Esophagus squamous epithelium (tissue), 5 donors: Measurements from ENCODE around the gene SLC12A9. TPM values are rescaled to one million over a fixed set of nuclear protein-coding genes. Genes with fewer than 3 reads are reported as not detected.

Experiments
- DNase-seq: peaks from one replicate; lab custom pipeline; 2025; lab: John Stamatoyannopoulos, UW
- H3K27ac ChIP-seq, 4 donors: fragments of 200-600 bp; sonication (generic); one replicate each; pipeline ENCODE4 v1.5.1; 2016 to 2019; ENCODE audit warnings: mild to moderate bottlenecking in 1 of 4
- H3K27me3 ChIP-seq, 4 donors: fragments of 200-600 bp; sonication (generic); 1 replicate in 3 of 4; 2 replicates in 1 of 4; pipeline versions ENCODE4 v1.5.1 to v1.6.0; 2017 to 2021; ENCODE audit warnings: antibody characterized with exemption in 1 of 4
- H3K36me3 ChIP-seq, 3 donors: fragments of 200-600 bp; sonication (generic); one replicate each; pipeline ENCODE4 v1.5.1; 2016 to 2019
- H3K4me1 ChIP-seq, 3 donors: fragments of 200-600 bp; sonication (generic); one replicate each; pipeline ENCODE4 v1.5.1; 2017 to 2019
- H3K4me3 ChIP-seq, 4 donors: fragments of 200-600 bp; sonication (generic); 1 replicate in 3 of 4; 2 replicates in 1 of 4; pipeline ENCODE4 v1.5.1; 2016 to 2019; ENCODE audit warnings: mild to moderate bottlenecking in 2 of 4, moderate library complexity in 1 of 4
- H3K9me3 ChIP-seq, 3 donors: fragments of 200-600 bp; sonication (generic); one replicate each; pipeline ENCODE4 v1.5.1; 2016 to 2019
- CTCF ChIP-seq, 6 experiments: fragments of 450-650 bp in 4 of 6; fragments of 200-600 bp in 2 of 6; sonication (generic) in 2 of 6; IDR thresholded peaks; one replicate each; pipeline ENCODE4 v1.5.1; 2016 to 2019; ENCODE audit warnings: antibody characterized with exemption in 6 of 6, mild to moderate bottlenecking in 4 of 6, moderate library complexity in 4 of 6
- POLR2A ChIP-seq, 4 donors: fragments of 450-650 bp; IDR thresholded peaks; one replicate each; pipeline ENCODE4 v1.6.1; 2017; ENCODE audit warnings: antibody characterized with exemption in 4 of 4, mild to moderate bottlenecking in 4 of 4, moderate library complexity in 3 of 4
- whole genome bisulfite sequencing, 2 donors: methylation state at CpG; one replicate each; pipeline ENCODE4 v1.1.5; 2018; 5-methylcytosine and 5-hydroxymethylcytosine counted together
- intact Hi-C: fragments of 100-400 bp; cut with DNase I; formaldehyde crosslinking; loops from one replicate; pipeline ENCODE4 v1.15.0; 2022
- total RNA-seq, 4 donors: library from RNA; depleted of rRNA; stranded (reverse); fragments of >200 nt; gene quantifications; one replicate each; pipeline ENCODE4 v1.1.0, GENCODE V29; 2016
- donor health status: DM: yes; HTN: yes; CAD: no.

SLC12A9 gene
- total RNA-seq, 4 donors from 2014 or later, result 9.9 to 19.6 (median 17.3) TPM

GRCh38 chr7:100891568-100892247 is 39.2 kb downstream of the SLC12A9 start:
- intact Hi-C loops, result no loop called here
- Histone ChIP-seq H3K4me3 (peak overlapping the region in 2 of 4 donors; percentile 71 to 76), H3K4me1 (peaks cover 50 to 77% (median 57%) of the 10 kb centered on the region in 3 donors), H3K27ac (peak overlapping the region in 2 of 4 donors; percentile 98 to 99), H3K9me3 (no peaks in the 10 kb centered on the region), H3K36me3 (peaks cover 8 to 18% (median 16%) of the 10 kb centered on the region in 3 donors), H3K27me3 (peaks cover 9 to 43% (median 14%) of the 10 kb centered on the region in 4 donors)
- no peak for TF ChIP-seq CTCF (IDR thresholded peaks at IDR 0.05)
- no peak for TF ChIP-seq POLR2A (IDR thresholded peaks at IDR 0.05)
- no peak for DNase-seq
- 62 to 73% methylated on average over 8 of the region's 8 CpGs for WGBS, 2 donors

GRCh38 chr7:100892364-100893317 is 40.1 kb downstream of the SLC12A9 start:
- Histone ChIP-seq H3K27ac (no peak overlapping the region), H3K4me1 (peaks cover 47 to 76% (median 56%) of the 10 kb centered on the region in 3 donors), H3K9me3 (no peaks in the 10 kb centered on the region), H3K36me3 (peaks cover 0 to 9% (median 8%) of the 10 kb centered on the region in 3 donors), H3K27me3 (peaks cover 9 to 53% (median 15%) of the 10 kb centered on the region in 4 donors), H3K4me3 (no peak overlapping the region)
- TF ChIP-seq POLR2A (IDR thresholded peaks at IDR 0.05) (no peak), CTCF (IDR thresholded peaks at IDR 0.05) (no peak)
- DNase-seq, result no peak
- WGBS, 2 donors, result 83 to 86% methylated on average over 9 to 37 of the region's 44 CpGs
- intact Hi-C loops, result no loop called here

- peaks cover 39 to 69% (median 49%) of the 10 kb centered on the region in 3 donors for H3K4me1 ChIP-seq
- no peak overlapping the region for H3K27ac ChIP-seq
- intact Hi-C loops, result no loop called here
- H3K36me3 ChIP-seq, result peaks cover 0 to 3% (median 1%) of the 10 kb centered on the region in 3 donors
- H3K27me3 ChIP-seq, result peaks cover 9 to 60% (median 17%) of the 10 kb centered on the region in 4 donors
- no peak overlapping the region for H3K4me3 ChIP-seq
- no peak for DNase-seq
- 78 to 83% methylated on average over 1 to 12 of the region's 32 CpGs for WGBS, 2 donors
- no peaks in the 10 kb centered on the region for H3K9me3 ChIP-seq
- TF ChIP-seq POLR2A (IDR thresholded peaks at IDR 0.05), result no peak
- no peak for TF ChIP-seq CTCF (IDR thresholded peaks at IDR 0.05)
Observed at GRCh38 chr7:100893318-100893895, 40.9 kb downstream of the SLC12A9 start.

- DNase-seq, result no peak
- TF ChIP-seq CTCF (IDR thresholded peaks at IDR 0.05), result no peak
- no peak for TF ChIP-seq POLR2A (IDR thresholded peaks at IDR 0.05)
- peaks cover 32 to 62% (median 42%) of the 10 kb centered on the region in 3 donors for H3K4me1 ChIP-seq
- peak overlapping the region in 1 of 4 donors; percentile 36 for H3K27ac ChIP-seq
- WGBS, 2 donors, result 7 to 24% methylated on average over 7 to 28 of the region's 40 CpGs
- no peaks in the 10 kb centered on the region for H3K36me3 ChIP-seq
- H3K27me3 ChIP-seq, result peaks cover 9 to 67% (median 17%) of the 10 kb centered on the region in 4 donors
- peak overlapping the region in 3 of 4 donors; percentile 50 to 68 (median 51) for H3K4me3 ChIP-seq
- no peaks in the 10 kb centered on the region for H3K9me3 ChIP-seq
- intact Hi-C loops, result no loop called here
Observed at GRCh38 chr7:100893910-100894721, 41.6 kb downstream of the SLC12A9 start.
